Activated CD8-positive, alpha-beta T cell treated with anti-CD3 and anti-CD28 coated beads for 36 hours (primary cell): ENCODE data around the gene ANKRD44. TPM values are rescaled to one million over a fixed set of nuclear protein-coding genes. Genes with fewer than 3 reads are reported as not detected.

Source experiments
- ATAC-seq: fragments of 200-7000 bp; cut with Tn5 transposase; one replicate; pipeline ENCODE4 v1.10.0; 2021; ENCODE audit warnings: mild to moderate bottlenecking, moderate library complexity
- CTCF ChIA-PET: fragments of 350-600 bp; sonication (Branson Sonifier 250); formaldehyde crosslinking; loops from one replicate; lab custom pipeline; 2021; ENCODE audit warnings: antibody characterized with exemption; lab: Charles Lee
- POLR2A ChIA-PET: fragments of 350-600 bp; sonication (Branson Sonifier 250); formaldehyde crosslinking; loops from one replicate; lab custom pipeline; 2021; ENCODE audit warnings: antibody characterized with exemption; lab: Charles Lee
- DNase-seq: peaks from one replicate; pipeline ENCODE4 v3.0.0-alpha.2; 2020
- H3K27ac Mint-ChIP-seq: one replicate; pipeline ENCODE4 v1.8.0; 2021; ENCODE audit warnings: mild to moderate bottlenecking, mixed read lengths
- H3K27me3 Mint-ChIP-seq: one replicate; pipeline ENCODE4 v1.8.0; 2021; ENCODE audit warnings: mixed read lengths
- H3K36me3 Mint-ChIP-seq: one replicate; pipeline ENCODE4 v1.8.0; 2021; ENCODE audit warnings: low read depth, mixed read lengths
- H3K4me1 Mint-ChIP-seq: one replicate; pipeline ENCODE4 v1.8.0; 2021; ENCODE audit warnings: low read depth, mixed read lengths
- H3K4me3 Mint-ChIP-seq: one replicate; pipeline ENCODE4 v1.8.0; 2021; ENCODE audit warnings: mild to moderate bottlenecking, moderate library complexity, mixed read lengths
- H3K9me3 Mint-ChIP-seq: one replicate; pipeline ENCODE4 v1.8.0; 2021; ENCODE audit warnings: mixed read lengths
- intact Hi-C: fragments of 100-400 bp; cut with micrococcal nuclease; formaldehyde crosslinking; loops from one replicate; pipeline ENCODE4 v1.10.0; 2022
- total RNA-seq, 2 experiments: library from RNA; stranded (reverse); gene quantifications; one replicate each; pipeline ENCODE4 v1.2.3, GENCODE V29; 2021
- TF ChIP-seq, protein P1 (sequence below): fragments of 200-600 bp; IDR thresholded peaks from one replicate; pipeline ENCODE4 v1.8.0; 2022; ENCODE audit warnings: antibody characterized with exemption, mild to moderate bottlenecking

ANKRD44 gene
- total RNA-seq, 2 experiments from 2014 or later: 131 to 132 TPM

- Mint-ChIP-seq H3K36me3 (no peaks in the 10 kb centered on the region), H3K4me1 (peaks cover 18% of the 10 kb centered on the region), H3K9me3 (no peaks in the 10 kb centered on the region), H3K27ac (no peak overlapping the region), H3K4me3 (no peak overlapping the region), H3K27me3 (no peaks in the 10 kb centered on the region)
- CTCF ChIA-PET: no interaction called here
- DNase-seq (no peak), ATAC-seq (no peak)
- intact Hi-C loops: no loop called here
- TF ChIP-seq, protein P1, sequence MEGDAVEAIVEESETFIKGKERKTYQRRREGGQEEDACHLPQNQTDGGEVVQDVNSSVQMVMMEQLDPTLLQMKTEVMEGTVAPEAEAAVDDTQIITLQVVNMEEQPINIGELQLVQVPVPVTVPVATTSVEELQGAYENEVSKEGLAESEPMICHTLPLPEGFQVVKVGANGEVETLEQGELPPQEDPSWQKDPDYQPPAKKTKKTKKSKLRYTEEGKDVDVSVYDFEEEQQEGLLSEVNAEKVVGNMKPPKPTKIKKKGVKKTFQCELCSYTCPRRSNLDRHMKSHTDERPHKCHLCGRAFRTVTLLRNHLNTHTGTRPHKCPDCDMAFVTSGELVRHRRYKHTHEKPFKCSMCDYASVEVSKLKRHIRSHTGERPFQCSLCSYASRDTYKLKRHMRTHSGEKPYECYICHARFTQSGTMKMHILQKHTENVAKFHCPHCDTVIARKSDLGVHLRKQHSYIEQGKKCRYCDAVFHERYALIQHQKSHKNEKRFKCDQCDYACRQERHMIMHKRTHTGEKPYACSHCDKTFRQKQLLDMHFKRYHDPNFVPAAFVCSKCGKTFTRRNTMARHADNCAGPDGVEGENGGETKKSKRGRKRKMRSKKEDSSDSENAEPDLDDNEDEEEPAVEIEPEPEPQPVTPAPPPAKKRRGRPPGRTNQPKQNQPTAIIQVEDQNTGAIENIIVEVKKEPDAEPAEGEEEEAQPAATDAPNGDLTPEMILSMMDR: no peak
- POLR2A ChIA-PET: no interaction called here
These were observed 343.5 kb downstream of the ANKRD44 start for GRCh38 chr2:196967116-196967515.

GRCh38 chr2:196966061-196966460 is 344.5 kb downstream of the ANKRD44 start:
- Mint-ChIP-seq H3K27me3 (no peaks in the 10 kb centered on the region), H3K4me3 (no peak overlapping the region), H3K4me1 (peaks cover 23% of the 10 kb centered on the region), H3K9me3 (no peaks in the 10 kb centered on the region), H3K27ac (no peak overlapping the region), H3K36me3 (no peaks in the 10 kb centered on the region)
- ATAC-seq: no peak
- intact Hi-C loops: no loop called here
- ChIA-PET POLR2A (no interaction called here), CTCF (no interaction called here)
- TF ChIP-seq, protein P1: no peak
- DNase-seq: no peak

GRCh38 chr2:196965651-196966050 is 344.9 kb downstream of the ANKRD44 start:
- intact Hi-C loops: no loop called here
- ChIA-PET CTCF (no interaction called here), POLR2A (no interaction called here)
- Mint-ChIP-seq H3K27me3 (no peaks in the 10 kb centered on the region), H3K9me3 (no peaks in the 10 kb centered on the region), H3K4me1 (peaks cover 23% of the 10 kb centered on the region), H3K4me3 (no peak overlapping the region), H3K27ac (no peak overlapping the region), H3K36me3 (no peaks in the 10 kb centered on the region)
- TF ChIP-seq, protein P1: no peak
- no peak for DNase-seq
- ATAC-seq: no peak

GRCh38 chr2:196963961-196964360 is 346.6 kb downstream of the ANKRD44 start:
- intact Hi-C loops: loop anchor here (5.0 kb wide), 1 partner anchor 37 kb away; the partner anchor contains the start of gene PGAP1
- no peaks in the 10 kb centered on the region for H3K36me3 Mint-ChIP-seq
- H3K4me3 Mint-ChIP-seq: no peak overlapping the region
- H3K27ac Mint-ChIP-seq: no peak overlapping the region
- no peaks in the 10 kb centered on the region for H3K9me3 Mint-ChIP-seq
- TF ChIP-seq, protein P1: no peak
- peaks cover 23% of the 10 kb centered on the region for H3K4me1 Mint-ChIP-seq
- DNase-seq: no peak
- no peaks in the 10 kb centered on the region for H3K27me3 Mint-ChIP-seq
- ChIA-PET POLR2A (interaction anchor here (0.9 kb wide), 1 partner anchor 36 kb away, joined by 3 read pairs; no protein-coding TSS in a partner anchor), CTCF (interaction anchor here (0.9 kb wide), 1 partner anchor 48 kb away, joined by 3 read pairs; no protein-coding TSS in a partner anchor)
- ATAC-seq: no peak

GRCh38 chr2:196963043-196963442 is 347.5 kb downstream of the ANKRD44 start:
- DNase-seq (no peak), ATAC-seq (peak; percentile 67)
- Mint-ChIP-seq H3K4me3 (no peak overlapping the region), H3K27me3 (no peaks in the 10 kb centered on the region), H3K9me3 (no peaks in the 10 kb centered on the region), H3K27ac (peak overlapping the region; percentile 36), H3K4me1 (peaks cover 23% of the 10 kb centered on the region), H3K36me3 (no peaks in the 10 kb centered on the region)
- intact Hi-C loops: loop anchor here (5.0 kb wide), 1 partner anchor 36 kb away; the partner anchor contains the start of gene PGAP1
- ChIA-PET CTCF (no interaction called here), POLR2A (interaction anchor here (0.5 to 0.9 kb wide), 3 partner anchors 35 to 331 kb away, joined by 3 read pairs; no protein-coding TSS in a partner anchor)
- TF ChIP-seq, protein P1: no peak
